Cerebellar cortex (tissue), 1 donor: ENCODE data around the gene ANKRD31.

Source experiments
- DNase-seq: peaks from one replicate; pipeline ENCODE4 v3.0.0-alpha.2; 2015; ENCODE audit warnings: low spot score

ANKRD31 gene

DNA sequence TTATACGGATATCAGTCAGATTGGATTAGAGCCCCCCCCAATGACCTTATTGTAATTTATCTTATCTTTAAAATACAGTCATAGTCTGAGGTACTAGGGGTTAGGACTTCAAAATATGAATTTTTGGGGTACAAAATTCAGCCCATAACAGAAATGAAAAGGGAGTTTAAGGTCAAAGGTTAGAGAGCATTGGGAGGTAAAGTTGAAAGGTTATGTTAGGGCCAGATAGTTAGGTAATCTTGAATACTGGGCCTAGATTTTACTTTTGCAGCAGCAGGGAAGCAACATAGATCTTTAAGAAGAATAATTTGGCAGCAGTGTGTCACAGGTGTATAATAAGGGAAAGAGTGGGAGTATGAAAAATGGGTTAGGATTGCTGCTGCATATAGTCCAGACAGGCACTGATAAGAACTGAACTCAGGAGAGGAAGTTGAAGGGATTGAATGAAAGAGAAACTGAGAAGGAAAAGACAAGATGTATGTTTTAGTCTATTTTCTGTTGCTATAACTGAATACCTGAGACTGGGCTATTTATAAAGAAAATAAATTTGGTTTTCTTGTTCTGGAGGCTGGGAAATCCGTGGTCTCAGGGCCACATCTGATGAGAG is 173.7 kb downstream of the ANKRD31 start:
- DNase-seq, result no peak

DNA sequence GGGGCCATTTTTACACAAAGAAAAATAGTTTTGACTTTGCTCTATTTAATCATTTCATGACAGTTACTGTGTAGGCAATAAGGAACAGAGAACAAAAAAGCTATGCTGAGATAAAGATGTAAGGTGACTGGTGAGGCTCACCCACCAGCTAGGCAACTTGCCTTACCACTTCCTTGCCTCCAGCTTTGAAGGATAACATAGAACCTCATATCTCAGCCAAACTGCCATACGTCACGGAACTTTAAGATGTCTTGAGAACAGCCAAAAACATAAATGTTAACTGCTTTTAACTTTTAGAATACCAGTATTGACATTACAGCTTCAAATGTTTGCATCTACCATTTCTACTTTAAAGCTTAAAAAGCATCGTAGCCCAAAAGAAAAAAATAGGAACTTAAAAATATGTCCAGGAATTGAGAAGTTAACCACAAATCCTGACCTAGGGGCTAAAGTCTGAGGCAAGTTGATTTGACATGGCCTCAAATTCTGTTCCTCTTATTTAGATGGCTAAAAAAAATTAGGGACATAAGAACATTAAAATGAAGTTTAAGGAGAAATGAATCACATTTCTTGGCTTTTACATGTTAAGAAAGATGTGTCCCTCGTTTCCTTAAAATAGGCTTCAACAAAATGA is 176.6 kb downstream of the ANKRD31 start:
- DNase-seq, result no peak

DNA sequence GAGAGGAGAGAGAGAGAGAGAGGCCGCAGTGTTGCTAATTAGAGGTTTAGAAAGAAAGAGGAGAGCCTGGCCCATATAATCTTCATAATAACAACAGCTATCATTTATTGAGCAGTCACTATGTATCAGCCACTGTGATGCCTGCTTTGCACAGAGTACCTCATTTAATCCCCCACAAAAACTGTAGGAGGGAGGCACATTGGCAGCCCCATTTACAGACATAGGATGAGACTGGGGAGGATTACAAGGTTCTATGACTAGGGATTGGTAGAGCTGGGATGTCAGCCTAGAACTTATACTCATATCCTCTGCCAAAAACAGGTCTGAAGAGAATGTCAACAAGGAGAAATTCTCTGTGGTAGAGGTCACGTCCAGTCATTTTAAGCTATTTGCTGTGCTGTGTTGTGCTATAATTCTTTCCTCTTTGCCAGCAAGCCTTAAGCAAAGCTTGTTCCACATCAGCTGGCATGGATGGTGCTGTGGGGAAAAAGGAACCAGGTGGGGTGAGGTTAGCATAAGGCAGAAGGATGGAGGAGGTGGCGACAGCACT is 177.6 kb downstream of the ANKRD31 start:
- DNase-seq, result no peak

DNA sequence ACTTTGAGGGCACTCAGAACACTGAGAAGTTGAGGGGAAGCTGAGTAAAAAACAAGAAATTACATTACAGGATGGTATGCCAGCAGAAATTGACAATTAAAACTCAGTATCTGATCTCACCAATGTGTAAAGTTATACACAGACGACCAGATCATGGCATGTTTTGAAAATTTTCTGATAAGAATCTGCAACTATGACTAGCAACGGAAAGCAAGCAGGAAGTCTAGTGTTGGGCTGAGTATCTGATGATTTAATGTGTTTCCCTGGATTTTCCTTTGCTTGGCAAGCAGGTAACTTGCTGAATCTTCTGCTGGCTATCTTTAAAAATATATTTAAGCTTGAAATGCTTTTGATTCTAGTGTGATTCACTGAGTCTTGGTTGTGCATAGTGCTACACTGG is 179.1 kb downstream of the ANKRD31 start:
- no peak for DNase-seq

DNA sequence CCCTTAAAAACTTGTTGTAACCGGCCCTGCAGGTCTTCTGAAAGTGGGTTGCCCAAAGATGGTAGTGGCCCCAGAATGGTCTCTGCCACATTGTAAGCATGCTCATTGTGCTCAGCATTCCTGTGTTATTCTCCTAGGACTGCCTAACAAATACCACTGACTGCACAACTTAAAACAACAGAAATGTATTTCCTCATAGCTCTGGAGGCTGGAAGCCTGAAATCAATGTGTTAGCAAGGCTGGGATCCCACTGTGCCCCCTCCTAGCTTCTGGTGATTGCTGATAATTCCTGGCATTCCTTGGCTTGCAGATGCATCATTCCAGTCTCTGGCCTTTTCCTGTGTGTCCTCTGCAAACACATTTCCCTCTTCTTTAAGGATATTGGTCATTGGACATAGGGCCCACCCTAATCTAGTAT is 180.9 kb downstream of the ANKRD31 start:
- DNase-seq, result peak; percentile 96

DNA sequence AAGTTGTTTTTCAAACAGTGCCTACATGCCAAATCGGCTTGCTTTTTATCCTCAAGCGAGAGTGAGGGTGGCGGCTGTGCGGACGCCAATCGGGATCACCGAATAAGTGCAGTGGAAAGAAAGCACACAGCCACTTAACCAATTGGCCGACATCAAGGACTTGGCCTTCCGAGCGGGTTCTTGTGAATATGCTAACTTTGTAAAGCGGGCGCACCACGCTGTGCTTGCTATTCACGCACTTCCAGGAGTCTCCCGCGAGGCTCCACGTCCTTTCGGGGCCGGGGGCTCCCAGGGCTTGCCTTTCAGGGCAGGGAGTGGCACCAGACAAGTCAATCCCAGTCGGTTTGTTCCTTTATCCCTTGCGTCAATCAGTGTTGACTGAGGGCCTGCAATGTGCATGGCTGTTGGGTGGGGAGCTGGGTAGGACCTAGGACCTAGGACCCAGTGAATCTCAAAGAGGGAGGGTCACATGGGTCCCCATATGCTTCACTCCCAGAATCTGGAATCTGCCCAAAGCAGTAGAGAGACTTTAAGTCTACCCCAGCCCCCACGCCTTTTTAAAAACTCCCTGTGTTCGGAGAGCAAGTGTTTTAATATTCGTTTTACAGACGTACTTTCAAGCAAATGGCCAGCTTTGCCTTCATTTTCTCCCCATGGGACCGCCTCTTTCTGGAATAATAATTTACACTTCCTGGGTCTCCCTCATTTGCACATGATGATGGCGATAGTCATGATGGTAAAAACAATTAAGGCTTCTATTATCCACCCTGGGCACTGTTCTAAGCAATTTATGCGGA is 182.3 kb downstream of the ANKRD31 start:
- peak; percentile 97 for DNase-seq

DNA sequence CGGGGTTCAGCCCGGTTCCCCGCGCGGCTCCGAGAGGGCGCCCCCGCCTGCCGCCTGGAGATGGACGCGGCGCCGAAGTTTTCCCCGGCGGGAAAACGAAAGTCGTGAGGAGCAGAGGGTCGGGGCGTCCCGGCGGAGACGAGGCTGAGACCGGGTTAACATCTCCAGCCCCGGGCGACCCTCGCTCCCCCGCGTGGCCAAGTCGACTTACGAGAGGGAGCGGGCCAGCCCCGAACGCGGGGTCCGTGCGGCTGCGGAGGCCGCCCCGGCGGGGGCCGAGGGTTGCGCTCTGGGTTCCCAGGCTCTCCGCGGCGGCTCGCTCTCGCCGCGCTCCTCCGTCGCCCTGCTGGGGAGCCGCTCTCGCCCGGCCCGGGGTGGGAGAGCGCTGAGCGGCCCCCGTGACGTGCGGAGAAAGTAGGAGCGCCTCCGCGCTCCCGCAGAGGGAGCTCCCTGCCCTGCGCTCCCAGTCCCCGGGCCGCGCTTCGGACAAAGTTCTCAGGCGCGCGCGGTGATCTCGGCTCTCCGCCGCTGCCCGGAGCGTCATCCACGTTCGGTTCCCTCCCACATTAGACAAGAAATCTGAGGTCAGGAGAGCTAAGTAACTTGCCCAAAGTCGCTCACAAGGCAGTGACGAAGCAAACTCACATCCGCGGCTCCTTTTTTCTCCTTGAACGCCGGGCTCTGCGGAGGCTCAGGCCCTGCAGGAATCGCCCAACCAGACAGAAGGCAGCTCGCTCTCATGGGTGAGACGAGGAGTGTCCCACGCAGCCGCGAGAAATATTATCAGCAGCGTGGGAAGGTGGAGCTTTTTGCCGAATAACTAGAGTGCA is 183.2 kb downstream of the ANKRD31 start:
- no peak for DNase-seq

DNA sequence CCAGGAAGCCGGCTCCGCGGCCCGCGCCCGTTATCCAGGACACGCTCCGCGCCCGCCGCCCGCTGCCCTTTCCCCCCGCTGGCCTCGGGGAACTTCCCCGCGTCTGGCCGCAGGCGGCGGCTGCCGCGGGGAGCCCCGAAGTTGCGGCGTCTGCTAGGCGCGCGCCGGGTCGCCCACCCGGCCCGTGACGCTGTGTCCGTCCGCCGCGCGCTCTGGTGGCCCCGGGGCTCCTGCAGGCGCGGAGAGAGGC is 183.7 kb downstream of the ANKRD31 start:
- DNase-seq, result no peak

DNA sequence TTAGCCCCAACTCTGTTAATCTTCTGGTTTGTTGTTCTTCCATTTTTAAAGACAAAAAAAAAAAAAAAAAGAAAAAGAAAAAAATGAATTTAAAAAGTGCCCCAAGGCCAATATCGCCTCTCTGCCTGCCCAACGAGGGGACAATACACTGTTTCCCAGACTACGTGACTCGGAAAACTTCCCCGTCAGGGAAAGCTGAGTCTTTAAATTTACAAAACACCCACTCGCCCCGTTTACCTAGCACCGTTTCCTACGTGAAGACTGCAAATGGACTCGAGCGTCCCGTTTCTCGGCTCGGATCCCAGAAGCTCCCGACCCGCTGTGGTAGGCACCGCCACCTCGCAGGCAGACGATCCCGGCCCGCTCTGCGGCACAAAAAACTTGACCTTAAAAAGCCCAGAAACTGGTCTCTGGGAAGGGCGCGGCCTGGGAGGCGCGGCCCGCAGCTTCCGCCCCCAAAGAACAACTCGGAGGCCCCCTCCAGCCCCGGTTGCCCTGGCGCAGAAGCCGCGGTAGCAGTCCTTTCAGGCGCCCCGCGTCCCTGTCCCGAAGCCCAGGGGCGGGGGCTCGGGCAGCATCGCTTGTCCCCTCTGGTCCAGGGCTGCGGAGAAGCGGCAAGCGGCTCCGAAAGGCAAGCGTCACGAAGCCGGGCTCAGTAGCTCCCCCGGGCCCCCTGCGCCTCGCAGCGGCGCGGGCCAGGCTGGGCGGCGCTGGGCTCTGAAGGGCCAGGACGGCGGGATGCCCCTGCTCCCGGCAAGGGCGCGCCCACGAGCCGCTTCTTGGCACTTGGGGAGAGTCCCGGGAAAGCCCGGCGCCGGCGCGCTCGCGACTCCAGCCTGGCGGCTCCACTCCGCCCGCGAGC is 184.3 kb downstream of the ANKRD31 start, which contains the start of gene GCNT4:
GCNT4 (minus strand) TSS at position 367 of the 862 bp plus-strand sequence. CDS start 22,521 bp downstream, outside the sequence.
- no peak for DNase-seq

DNA sequence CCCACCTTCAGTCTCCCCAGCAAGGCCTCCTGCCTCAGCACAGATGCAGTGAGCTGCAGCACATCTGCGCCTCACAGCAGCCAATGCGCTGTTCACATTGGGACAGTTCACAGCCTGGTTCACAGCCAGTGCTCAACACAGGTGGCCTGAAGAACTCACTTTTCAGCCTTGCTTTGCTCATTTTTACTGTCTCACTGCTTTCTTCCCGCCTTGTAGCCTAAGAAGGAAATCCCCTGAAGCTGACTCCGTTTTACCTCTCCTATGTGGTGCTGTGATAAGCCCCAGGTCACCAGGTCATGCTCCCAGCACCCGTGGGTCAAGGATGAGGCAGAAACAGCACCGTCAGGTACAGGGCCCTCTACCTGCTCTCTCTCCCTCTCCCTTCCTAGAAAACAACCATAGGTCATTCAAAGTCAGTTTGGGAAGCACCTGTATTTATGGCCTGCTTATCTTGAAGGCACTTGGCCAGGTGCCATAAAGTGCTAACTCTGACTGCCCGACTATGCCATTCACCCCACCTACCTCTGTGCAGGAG is 185.4 kb downstream of the ANKRD31 start:
- no peak for DNase-seq

DNA sequence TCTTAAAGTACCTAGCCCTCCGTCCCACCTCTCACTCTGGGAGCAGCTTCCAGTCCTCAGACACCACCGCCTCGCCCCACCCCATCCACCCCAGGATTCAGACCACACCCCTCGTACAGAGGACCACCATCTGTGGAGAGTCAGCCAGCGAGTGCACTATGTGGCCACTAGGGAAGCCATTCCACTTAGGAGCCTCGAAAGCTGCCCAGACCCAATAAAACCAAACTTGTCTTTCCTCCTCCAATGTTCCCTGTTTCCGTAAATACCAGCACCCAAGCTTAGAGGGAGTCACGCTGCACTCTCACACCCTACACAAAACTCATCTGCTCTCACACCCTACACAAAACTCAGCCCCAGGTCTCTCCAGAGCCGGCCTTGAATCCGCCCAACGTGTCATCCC is 186.3 kb downstream of the ANKRD31 start:
- peak; percentile 76 for DNase-seq

DNA sequence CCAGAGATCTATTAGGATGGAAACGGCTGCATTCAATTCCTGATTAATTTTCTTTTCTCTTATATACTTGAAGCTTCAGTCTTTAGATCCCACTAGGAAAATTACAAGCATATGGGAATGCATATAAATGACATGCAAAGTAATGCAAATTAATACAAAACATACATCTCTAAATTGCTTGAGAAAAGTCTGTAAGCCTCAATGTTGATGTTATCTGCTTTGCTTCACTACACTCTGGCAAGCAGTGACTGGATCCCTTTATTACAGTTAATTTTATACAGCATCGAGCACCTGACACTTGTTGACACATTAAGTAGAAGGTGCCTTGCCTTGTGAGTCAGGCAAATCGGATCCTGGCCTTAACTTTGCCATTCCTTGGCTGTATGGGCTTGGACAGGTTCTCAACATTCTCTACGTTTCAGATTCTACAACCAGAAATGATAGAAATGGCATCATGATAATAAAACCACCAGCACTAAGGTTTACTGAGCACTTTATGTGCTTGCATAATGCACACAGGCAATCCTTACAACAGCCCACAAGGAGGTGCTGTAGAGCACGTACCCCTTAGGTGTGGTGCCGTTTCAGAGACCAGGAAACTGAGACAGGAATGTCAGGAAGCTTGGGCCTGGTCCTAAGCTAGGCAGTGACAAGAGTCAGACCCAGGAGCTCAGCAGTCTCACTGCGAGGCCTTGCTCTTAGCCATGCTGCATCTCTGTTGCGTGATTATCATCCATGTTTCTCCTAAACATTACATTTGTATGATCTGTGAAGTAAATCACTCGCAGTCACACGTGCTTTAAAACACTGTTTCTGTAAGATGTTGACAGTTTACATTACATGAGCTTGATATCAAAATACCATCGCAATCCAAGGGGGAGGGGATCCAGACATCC is 187.0 kb downstream of the ANKRD31 start:
- peak; percentile 70 for DNase-seq

DNA sequence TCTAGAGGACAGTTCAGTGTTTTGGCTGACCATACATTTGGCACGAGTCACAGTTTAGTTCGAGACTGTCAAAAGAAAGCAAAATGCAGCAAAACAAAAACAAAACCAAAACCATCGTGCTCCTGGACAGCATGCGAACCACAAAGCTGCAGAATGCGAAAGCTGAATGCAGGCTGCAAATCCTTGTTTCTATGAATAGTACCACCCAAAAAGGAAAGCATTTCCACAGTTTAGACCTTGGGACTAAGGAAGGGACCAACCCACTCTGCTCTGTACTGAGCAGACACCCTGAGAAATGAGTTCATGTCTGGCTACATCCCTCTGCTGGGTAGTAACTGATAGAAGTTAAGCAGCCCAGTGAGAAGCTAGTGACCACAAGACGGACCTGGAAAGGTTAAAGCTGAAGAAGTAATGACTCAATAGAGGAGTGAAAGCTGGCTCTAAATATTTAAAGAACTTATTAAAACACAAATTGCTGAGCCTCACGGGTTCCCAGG is 188.2 kb downstream of the ANKRD31 start:
- DNase-seq, result no peak

DNA sequence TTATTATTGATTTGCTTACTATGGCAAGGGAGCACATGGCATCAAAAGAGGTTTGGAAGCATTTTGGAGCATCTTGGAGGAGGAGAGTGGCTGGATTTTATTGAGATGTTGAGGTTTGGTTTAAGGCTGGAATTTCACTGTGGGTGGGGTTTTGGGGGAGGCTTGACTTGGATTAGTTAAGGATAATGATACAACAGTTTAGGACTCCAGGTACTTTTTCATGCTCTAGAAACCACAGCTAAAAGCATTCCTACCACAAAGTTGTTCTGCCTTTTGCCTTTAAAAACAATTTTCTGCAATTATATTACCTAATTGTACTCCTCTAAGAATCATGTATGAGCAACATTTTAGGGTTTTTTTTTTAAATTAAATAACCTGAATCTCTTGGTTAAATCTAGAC is 189.3 kb downstream of the ANKRD31 start:
- no peak for DNase-seq

DNA sequence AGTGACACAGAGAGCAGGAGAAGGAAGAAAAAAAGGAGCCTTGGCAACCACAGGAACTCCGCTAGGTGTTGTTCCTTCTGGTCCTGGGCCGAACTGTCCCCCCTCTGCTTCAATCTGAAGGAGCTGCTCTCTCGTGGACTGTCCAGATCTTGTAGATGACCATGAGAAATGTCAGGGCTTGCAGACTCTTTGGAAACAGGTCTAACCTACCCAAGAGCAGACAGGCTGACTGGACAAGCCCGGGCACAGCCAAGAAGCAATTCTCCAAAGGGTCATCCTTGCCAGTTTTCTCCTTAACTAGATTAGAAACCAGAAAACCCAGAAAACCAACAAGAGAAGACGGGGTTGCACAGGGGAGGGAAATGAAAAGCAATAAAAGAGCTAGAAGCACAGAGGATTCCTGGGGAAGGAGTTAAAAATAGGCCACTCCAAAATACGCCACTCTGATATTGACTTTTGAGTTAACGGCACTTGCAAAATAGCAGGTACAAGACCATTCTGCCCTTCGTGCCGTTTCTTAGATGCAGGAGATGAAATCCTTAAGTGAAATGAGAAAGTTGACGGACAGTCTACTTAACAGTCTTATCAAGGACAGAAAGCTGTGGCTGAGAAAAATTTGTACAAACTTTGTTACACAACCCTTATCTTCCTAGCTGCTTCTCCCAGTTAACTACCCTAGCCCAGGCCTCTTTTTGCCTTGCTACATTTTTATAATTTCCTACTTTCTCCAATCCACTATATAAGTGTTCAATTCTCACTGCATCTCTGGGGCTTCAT is 190.1 kb downstream of the ANKRD31 start:
- DNase-seq, result no peak

DNA sequence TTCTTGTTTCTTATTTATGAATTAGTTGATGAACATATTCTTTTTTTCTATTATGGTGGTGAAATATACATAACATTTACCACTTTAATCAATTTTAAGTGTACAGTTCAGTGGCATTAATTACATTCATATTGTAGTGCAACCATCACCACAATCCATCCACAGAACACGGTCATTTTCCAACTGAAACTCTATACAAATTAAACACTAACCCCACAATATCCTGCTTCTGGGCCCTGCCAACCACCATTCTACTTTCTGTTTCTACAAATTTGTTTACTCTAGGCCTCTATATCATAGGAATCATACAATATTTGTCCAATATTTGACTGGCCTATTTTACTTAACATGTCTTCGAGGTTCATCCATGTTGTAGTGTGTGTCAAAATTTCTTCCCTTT is 191.6 kb downstream of the ANKRD31 start:
- DNase-seq, result no peak

DNA sequence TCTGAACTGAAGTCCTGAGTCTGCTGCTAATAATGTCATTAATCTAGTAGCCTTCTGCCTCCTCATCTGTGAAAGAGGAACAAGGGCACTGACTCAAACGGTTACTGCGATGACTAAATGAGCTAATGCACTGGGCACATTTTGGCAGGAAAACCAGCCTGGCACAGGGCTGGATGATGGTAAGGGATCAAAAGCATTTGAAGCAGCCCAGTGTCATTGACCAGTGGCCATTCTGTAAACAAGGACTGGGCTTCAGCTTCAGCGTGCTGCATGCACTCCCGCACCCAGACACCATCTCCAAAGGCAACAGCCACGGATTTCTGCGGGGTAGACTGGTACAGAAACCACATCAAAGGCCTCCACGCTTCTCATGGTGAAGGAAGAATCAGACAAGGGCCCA is 192.3 kb downstream of the ANKRD31 start:
- DNase-seq, result no peak

DNA sequence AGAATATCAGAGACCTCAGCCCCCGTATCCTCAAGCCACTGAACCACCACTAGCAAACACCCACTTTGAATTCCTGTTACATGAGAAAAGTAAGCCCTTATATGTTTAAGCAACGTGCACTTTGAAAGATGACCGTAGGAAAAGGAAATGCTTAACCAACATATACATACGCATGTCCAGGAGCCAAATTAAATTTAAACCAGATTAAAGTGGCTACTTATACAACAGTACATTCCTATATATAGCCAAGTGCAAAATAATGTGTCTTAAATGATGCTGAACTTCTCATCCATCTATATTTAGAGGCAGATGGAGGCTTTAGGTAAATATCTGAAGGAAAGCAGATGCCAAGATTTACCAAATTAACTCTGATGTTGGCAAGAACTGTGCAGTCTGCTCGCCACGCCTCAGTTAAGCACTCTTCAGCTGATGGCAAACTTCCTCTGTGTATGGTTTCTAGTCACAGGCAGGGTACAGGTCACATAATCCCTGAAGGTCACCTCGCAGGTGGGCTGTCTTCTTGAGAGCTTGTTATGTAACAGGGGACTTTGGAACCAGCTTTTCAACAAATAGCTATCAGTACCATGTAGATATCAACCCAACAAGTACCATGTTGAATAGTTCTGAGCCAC is 192.9 kb downstream of the ANKRD31 start:
- no peak for DNase-seq
